Right hindlimb (tissue), 1 donor: ENCODE data around the gene C11orf97.
"Not testable (repeated sequence)": the region's sequence is repeated elsewhere in the genome, so short reads cannot be mapped to it uniquely, and the experiment has no call there.

Experiments used
- DNase-seq: peaks from one replicate; pipeline ENCODE4 v3.0.0-alpha.2; 2018

The C11orf97 gene

GRCh38 chr11:94525546-94526324 lies 13.5 kb downstream of the C11orf97 start:
- peak; percentile 54 for DNase-seq

GRCh38 chr11:94526645-94527438 lies 14.6 kb downstream of the C11orf97 start:
- DNase-seq: no peak

- DNase-seq: no peak
Measured at GRCh38 chr11:94528551-94528950, 16.3 kb downstream of the C11orf97 start.

GRCh38 chr11:94532211-94532610 lies 19.9 kb downstream of the C11orf97 start:
- DNase-seq: no peak

GRCh38 chr11:94533206-94533605 lies 20.9 kb downstream of the C11orf97 start:
- DNase-seq: no peak

GRCh38 chr11:94533696-94534630 lies 21.7 kb downstream of the C11orf97 start:
- DNase-seq: no peak

- DNase-seq: no peak
Measured at GRCh38 chr11:94536386-94536785, 24.1 kb downstream of the C11orf97 start.

- DNase-seq: no peak
Measured at GRCh38 chr11:94537031-94537600, 24.9 kb downstream of the C11orf97 start.

GRCh38 chr11:94539420-94539819 lies 27.2 kb downstream of the C11orf97 start:
- DNase-seq: no peak

GRCh38 chr11:94543695-94544645 lies 31.7 kb downstream of the C11orf97 start, which contains the start of gene FUT4:
FUT4 (plus strand) TSS chr11:94543921; CDS start chr11:94544134, 213 bp downstream.
- DNase-seq: peak; percentile 92

GRCh38 chr11:94544646-94545263 lies 32.5 kb downstream of the C11orf97 start:
- DNase-seq: peak; percentile 29

- DNase-seq: peak; percentile 28
Measured at GRCh38 chr11:94545264-94546161, 33.3 kb downstream of the C11orf97 start.

GRCh38 chr11:94546162-94546470 lies 33.9 kb downstream of the C11orf97 start:
- no peak for DNase-seq

GRCh38 chr11:94546886-94547285 lies 34.6 kb downstream of the C11orf97 start:
- no peak for DNase-seq

- no peak for DNase-seq
Measured at GRCh38 chr11:94549146-94549545, 36.9 kb downstream of the C11orf97 start.

GRCh38 chr11:94550513-94550912 lies 38.3 kb downstream of the C11orf97 start:
- DNase-seq: no peak

GRCh38 chr11:94553938-94554337 lies 41.7 kb downstream of the C11orf97 start:
- DNase-seq: no peak

GRCh38 chr11:94555752-94556329 lies 43.6 kb downstream of the C11orf97 start:
- not testable (repeated sequence) for DNase-seq

GRCh38 chr11:94557421-94557820 lies 45.2 kb downstream of the C11orf97 start:
- DNase-seq: no peak
